A673 (cell line): ENCODE measurements around the gene MAPK9. TPM values are rescaled to one million over a fixed set of nuclear protein-coding genes. Genes with fewer than 3 reads are reported as not detected.

Experiments
- BruUV-seq: library from RNA; stranded (reverse); fragments of 400-500 nt; replicated peaks from 2 replicates; lab custom pipeline; 2021; lab: Mats Ljungman, UMichigan
- CTCF ChIA-PET: fragments of 300-600 bp; sonication (Branson Sonifier 250); formaldehyde crosslinking; loops from one replicate; lab custom pipeline; 2022; ENCODE audit warnings: antibody characterized with exemption; lab: Charles Lee
- POLR2A ChIA-PET: fragments of 300-600 bp; sonication (Branson Sonifier 250); formaldehyde crosslinking; loops from one replicate; lab custom pipeline; 2022; ENCODE audit warnings: antibody characterized with exemption; ENCODE audit not compliant: low non-redundant PET; lab: Charles Lee
- DNase-seq: peaks from one replicate; pipeline ENCODE4 v3.0.0-alpha.2; 2015; ENCODE audit warnings: low spot score
- H3K27ac ChIP-seq: fragments of 200-600 bp; sonication (generic); 2 replicates; pipeline ENCODE4 v1.5.1; 2016; ENCODE audit warnings: mixed run types, low read depth, mild to moderate bottlenecking, mixed read lengths, antibody characterized with exemption, low read length; ENCODE audit not compliant: poor library complexity, severe bottlenecking
- H3K27me3 ChIP-seq: fragments of 200-600 bp; sonication (generic); replicated peaks from 2 replicates; pipeline ENCODE4 v1.6.1; 2017; ENCODE audit warnings: mixed run types, low read depth, mild to moderate bottlenecking, mixed read lengths, antibody characterized with exemption, low read length; ENCODE audit not compliant: insufficient read depth, poor library complexity
- H3K36me3 ChIP-seq: fragments of 200-600 bp; sonication (generic); 2 replicates; pipeline ENCODE4 v1.6.1; 2016; ENCODE audit warnings: mixed run types, mild to moderate bottlenecking, mixed read lengths, antibody characterized with exemption, low read length; ENCODE audit not compliant: insufficient read depth, poor library complexity, severe bottlenecking
- H3K4me1 ChIP-seq: fragments of 200-600 bp; sonication (generic); 2 replicates; pipeline ENCODE4 v1.6.1; 2017; ENCODE audit warnings: mixed run types, mild to moderate bottlenecking, mixed read lengths, antibody characterized with exemption, low read length; ENCODE audit not compliant: insufficient read depth, poor library complexity, severe bottlenecking
- H3K4me3 ChIP-seq: fragments of 200-600 bp; sonication (generic); 2 replicates; pipeline ENCODE4 v1.5.1; 2016; ENCODE audit warnings: low read depth, mixed run types, mild to moderate bottlenecking, mixed read lengths, low read length; ENCODE audit not compliant: poor library complexity, severe bottlenecking
- H3K9me3 ChIP-seq: fragments of 200-600 bp; sonication (generic); 2 replicates; pipeline ENCODE4 v1.6.1; 2016; ENCODE audit warnings: mixed run types, low read depth, mild to moderate bottlenecking, mixed read lengths, antibody characterized with exemption, low read length; ENCODE audit not compliant: poor library complexity, severe bottlenecking
- CTCF ChIP-seq: fragments of 300-800, 200-600 bp; sonication (generic); conservative IDR thresholded peaks from 2 replicates; pipeline ENCODE4 v1.5.1; 2017; ENCODE audit warnings: low read depth, mild to moderate bottlenecking, antibody characterized with exemption, low read length, moderate library complexity, mixed read lengths
- EZH2 ChIP-seq: fragments of 200-600 bp; sonication (generic); IDR thresholded peaks from 2 replicates; pipeline ENCODE4 v1.6.1; 2017; ENCODE audit warnings: borderline replicate concordance, low read depth, mild to moderate bottlenecking, mixed read lengths, antibody characterized with exemption, low read length; ENCODE audit not compliant: poor library complexity, severe bottlenecking
- intact Hi-C: fragments of 100-400 bp; cut with micrococcal nuclease; formaldehyde crosslinking; loops from one replicate; pipeline ENCODE4 v1.10.0; 2022; ENCODE audit not compliant: unreplicated experiment
- total RNA-seq: library from RNA; stranded (reverse); gene quantifications from 2 replicates; pipeline ENCODE4 v1.2.3, GENCODE V29; 2021

MAPK9 gene
- total RNA-seq, 1 experiment from 2014 or later = 34.4 TPM

GRCh38 chr5:180289433-180289832, 2.5 kb downstream of the MAPK9 start:
- ChIA-PET POLR2A (no interaction called here), CTCF (no interaction called here)
- Histone ChIP-seq H3K36me3 (no peaks in the 10 kb centered on the region), H3K27me3 (no peaks in the 10 kb centered on the region), H3K4me3 (no peak overlapping the region), H3K9me3 (no peaks in the 10 kb centered on the region), H3K27ac (no peak overlapping the region), H3K4me1 (peaks cover 5% of the 10 kb centered on the region)
- intact Hi-C loops = no loop called here
- BruUV-seq = no TSS peak
- no peak for DNase-seq
- no peak for TF ChIP-seq EZH2
- no peak for TF ChIP-seq CTCF

GRCh38 chr5:180287868-180288267, 4.0 kb downstream of the MAPK9 start:
- POLR2A ChIA-PET = no interaction called here
- CTCF ChIA-PET = no interaction called here
- no peak for TF ChIP-seq CTCF
- no peak for TF ChIP-seq EZH2
- DNase-seq = no peak
- Histone ChIP-seq H3K27ac (no peak overlapping the region), H3K36me3 (no peaks in the 10 kb centered on the region), H3K9me3 (no peaks in the 10 kb centered on the region), H3K4me1 (no peaks in the 10 kb centered on the region), H3K4me3 (no peak overlapping the region), H3K27me3 (no peaks in the 10 kb centered on the region)
- BruUV-seq = no TSS peak
- intact Hi-C loops = no loop called here

GRCh38 chr5:180287404-180287803, 4.5 kb downstream of the MAPK9 start:
- POLR2A ChIA-PET = no interaction called here

More at GRCh38 chr5:180287404-180287803, 4.5 kb downstream of the MAPK9 start:
- H3K9me3 ChIP-seq = no peaks in the 10 kb centered on the region
- BruUV-seq = no TSS peak
- CTCF ChIA-PET = no interaction called here
- no peak overlapping the region for H3K27ac ChIP-seq
- no peaks in the 10 kb centered on the region for H3K4me1 ChIP-seq
- no peak for DNase-seq
- no peak for TF ChIP-seq CTCF
- TF ChIP-seq EZH2 = no peak
- H3K27me3 ChIP-seq = no peaks in the 10 kb centered on the region
- H3K4me3 ChIP-seq = no peak overlapping the region
- H3K36me3 ChIP-seq = no peaks in the 10 kb centered on the region
- intact Hi-C loops = no loop called here
